ENCODE results near the gene CFAP100.

CFAP100 gene

DNA sequence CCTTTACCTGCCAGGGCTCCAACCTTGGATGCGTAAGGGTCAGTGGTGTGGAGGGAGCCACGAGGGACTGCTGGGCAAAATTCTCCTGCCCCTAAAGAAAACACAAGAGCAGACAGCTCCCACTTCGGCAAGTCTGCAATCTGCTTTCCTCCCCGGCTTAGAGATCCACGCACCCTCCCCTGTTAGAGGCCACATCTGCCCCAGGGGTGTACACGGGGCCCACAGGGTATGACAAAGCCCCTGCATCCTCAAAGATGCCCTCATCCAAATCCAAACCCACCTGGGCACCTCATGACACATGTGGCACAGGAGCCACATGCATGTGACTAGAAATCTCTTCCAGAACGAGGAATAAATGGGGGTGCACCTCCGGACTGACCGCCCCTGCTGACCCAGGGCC is 55.5 kb downstream of the CFAP100 start:
- ChIA-PET CTCF (interaction anchor here (0.6 kb wide), 1 partner anchor 430 kb away, joined by 3 read pairs; no protein-coding TSS in a partner anchor), POLR2A (ENCODE audit: low non-redundant PET) (no interaction called here)
- no peak for DNase-seq (ENCODE audit: low spot score)
- TF ChIP-seq, protein P1, sequence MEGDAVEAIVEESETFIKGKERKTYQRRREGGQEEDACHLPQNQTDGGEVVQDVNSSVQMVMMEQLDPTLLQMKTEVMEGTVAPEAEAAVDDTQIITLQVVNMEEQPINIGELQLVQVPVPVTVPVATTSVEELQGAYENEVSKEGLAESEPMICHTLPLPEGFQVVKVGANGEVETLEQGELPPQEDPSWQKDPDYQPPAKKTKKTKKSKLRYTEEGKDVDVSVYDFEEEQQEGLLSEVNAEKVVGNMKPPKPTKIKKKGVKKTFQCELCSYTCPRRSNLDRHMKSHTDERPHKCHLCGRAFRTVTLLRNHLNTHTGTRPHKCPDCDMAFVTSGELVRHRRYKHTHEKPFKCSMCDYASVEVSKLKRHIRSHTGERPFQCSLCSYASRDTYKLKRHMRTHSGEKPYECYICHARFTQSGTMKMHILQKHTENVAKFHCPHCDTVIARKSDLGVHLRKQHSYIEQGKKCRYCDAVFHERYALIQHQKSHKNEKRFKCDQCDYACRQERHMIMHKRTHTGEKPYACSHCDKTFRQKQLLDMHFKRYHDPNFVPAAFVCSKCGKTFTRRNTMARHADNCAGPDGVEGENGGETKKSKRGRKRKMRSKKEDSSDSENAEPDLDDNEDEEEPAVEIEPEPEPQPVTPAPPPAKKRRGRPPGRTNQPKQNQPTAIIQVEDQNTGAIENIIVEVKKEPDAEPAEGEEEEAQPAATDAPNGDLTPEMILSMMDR (conservative IDR thresholded peaks at IDR 0.05; ENCODE audit: low read depth): no peak
- no peak overlapping the region for H3K27ac ChIP-seq

DNA sequence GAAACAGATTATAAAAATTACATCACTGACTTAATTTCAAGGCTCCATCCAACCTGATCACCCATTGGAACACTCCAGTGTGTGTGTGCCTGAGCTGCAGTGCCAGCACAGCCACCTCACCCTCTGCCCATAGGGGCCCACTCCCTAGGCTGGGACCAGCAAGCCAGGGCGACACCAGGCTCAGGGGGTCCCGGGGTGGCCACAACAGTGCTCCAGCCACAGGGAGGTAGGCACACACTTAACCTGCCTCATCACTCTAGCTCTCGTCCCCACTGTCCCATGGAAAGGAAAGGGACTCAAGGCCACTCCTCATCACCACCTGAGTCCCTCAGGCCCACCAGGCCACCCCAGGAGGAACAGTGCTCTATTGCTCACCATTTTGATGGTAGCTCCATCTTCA is 56.0 kb downstream of the CFAP100 start:
- POLR2A ChIA-PET (ENCODE audit: low non-redundant PET): no interaction called here
- no peak overlapping the region for H3K27ac ChIP-seq
- TF ChIP-seq, protein P1 (conservative IDR thresholded peaks at IDR 0.05; ENCODE audit: low read depth): no peak
- CTCF ChIA-PET: no interaction called here
- DNase-seq (ENCODE audit: low spot score): no peak

DNA sequence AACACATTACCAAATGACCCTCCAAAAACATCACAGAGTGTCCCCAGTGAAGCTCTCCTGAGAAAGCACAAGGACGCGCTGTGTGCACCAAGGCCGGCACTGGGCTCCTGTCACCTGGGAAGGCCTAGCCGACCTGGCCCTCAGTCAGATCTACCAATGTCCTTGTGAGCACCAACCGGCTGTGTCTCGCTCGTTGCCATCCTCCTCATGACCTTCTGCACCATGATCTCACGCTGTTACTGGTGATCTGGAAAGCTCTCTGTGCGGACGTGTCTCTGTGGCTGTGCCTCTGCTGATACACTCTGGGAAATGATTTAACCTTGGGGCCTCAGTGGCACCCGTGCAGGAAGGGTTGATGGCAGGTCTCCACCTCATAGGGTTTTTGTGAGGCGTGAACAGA is 56.8 kb downstream of the CFAP100 start:
- CTCF ChIA-PET: no interaction called here
- DNase-seq (ENCODE audit: low spot score): no peak
- no peak overlapping the region for H3K27ac ChIP-seq
- POLR2A ChIA-PET (ENCODE audit: low non-redundant PET): interaction anchor here (0.6 kb wide), 1 partner anchor 457 kb away, joined by 3 read pairs; no protein-coding TSS in a partner anchor
- TF ChIP-seq, protein P1 (conservative IDR thresholded peaks at IDR 0.05; ENCODE audit: low read depth): no peak

DNA sequence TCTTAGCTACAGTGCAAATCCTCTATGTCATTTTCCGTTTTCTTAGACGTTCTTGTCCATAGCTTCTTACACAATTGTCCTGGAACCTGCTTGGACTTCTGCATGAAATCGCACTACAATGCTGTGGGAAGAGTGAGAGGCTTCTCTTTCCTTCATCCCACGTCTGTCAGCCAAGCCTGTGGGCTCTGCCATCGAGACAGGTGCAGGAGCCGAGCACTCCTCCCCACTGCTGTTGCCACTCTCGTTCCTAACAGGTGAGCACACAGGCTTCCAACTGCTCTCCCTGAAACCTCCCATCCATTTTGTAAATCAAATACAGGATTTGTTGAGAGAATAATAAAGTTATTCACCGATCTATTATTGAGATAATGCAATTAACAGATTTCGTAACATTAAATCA is 57.5 kb downstream of the CFAP100 start:
- no peak for DNase-seq (ENCODE audit: low spot score)
- CTCF ChIA-PET: no interaction called here
- POLR2A ChIA-PET (ENCODE audit: low non-redundant PET): interaction anchor here (0.6 kb wide), 1 partner anchor 458 kb away, joined by 3 read pairs; no protein-coding TSS in a partner anchor
- TF ChIP-seq, protein P1 (conservative IDR thresholded peaks at IDR 0.05; ENCODE audit: low read depth): no peak
- H3K27ac ChIP-seq: no peak overlapping the region

DNA sequence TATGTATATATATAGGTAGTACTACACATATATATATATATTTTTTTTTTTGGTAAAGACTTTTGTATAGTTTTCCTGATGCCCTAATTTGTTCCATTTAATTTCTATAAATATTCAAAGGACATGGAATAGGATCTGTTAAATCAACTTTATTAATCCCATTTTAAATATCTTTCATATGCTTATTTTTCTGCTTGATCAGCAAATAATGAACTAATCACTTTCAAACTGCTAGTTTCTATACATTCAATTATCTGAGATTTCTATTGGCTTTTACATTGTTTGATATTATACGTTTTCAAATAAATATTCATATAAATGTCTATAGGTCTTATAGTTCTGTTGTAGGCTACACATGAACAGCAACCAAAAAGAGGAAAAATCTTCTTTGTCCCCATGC is 59.3 kb downstream of the CFAP100 start:
- POLR2A ChIA-PET (ENCODE audit: low non-redundant PET): no interaction called here
- TF ChIP-seq, protein P1 (conservative IDR thresholded peaks at IDR 0.05; ENCODE audit: low read depth): no peak
- H3K27ac ChIP-seq: no peak overlapping the region
- CTCF ChIA-PET: no interaction called here
- no peak for DNase-seq (ENCODE audit: low spot score)

DNA sequence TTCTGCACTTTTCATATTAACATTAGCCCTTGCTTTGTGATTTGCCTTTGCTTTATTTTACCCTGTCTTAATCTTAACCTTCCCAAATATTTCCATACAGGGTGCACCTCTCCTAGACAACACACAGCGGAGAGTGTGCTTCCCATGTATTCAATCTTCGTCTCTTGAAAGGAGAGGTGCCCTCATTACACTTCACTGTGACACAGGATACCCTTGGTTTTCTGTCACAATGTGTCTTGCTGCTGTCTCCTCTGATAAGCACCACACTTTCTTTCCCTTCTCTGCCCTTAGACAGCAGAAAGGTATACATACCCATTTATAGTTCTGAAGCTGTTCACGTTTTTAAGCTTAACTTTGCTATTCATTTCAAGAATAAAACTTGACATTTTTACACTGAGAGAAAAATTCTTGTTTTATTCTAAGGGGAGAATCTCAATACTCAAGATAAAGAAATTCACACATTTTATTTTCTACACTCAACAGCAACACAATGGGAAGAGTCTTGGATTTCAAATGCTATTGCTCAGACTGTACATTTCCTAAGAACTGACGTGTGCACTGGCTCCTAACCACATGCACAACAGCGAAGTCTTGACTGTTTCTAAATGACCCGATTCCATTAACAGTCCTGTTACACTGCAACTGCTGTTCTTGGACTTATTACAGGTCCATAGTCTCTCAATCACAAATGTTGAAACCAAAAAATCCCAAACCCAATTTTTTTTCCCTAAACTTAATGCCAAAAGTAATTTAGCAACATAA is 59.9 kb downstream of the CFAP100 start:
- TF ChIP-seq, protein P1 (conservative IDR thresholded peaks at IDR 0.05; ENCODE audit: low read depth): no peak
- ChIA-PET POLR2A (ENCODE audit: low non-redundant PET) (no interaction called here), CTCF (no interaction called here)
- DNase-seq (ENCODE audit: low spot score): no peak
- H3K27ac ChIP-seq: no peak overlapping the region

All from RWPE1 (cell line).